ENCODE measurements around the gene KANSL1.

Gene KANSL1

DNA sequence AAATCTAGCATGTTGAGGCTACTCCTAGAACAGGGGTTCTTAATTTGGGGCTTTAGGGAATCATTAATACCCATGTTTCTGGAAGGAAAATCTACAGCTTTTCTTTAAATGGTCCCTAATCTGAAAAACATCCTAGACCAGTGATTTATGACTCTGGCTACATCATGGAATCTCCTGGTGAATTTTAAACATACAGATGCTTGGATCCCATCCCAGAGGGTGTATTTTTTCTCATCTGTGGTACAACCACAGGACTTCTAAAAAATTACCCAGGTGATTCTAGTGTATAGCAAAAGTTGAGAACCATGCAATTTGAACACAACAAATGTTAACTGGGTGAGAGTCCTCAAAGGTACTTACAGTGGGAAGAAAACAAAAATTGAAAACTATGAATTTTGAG, 41.5 kb downstream of the KANSL1 start:
- no peak overlapping the region for H3K27ac ChIP-seq
- no peak for TF ChIP-seq ZFX (IDR thresholded peaks at IDR 0.05)
- TF ChIP-seq, protein P1, sequence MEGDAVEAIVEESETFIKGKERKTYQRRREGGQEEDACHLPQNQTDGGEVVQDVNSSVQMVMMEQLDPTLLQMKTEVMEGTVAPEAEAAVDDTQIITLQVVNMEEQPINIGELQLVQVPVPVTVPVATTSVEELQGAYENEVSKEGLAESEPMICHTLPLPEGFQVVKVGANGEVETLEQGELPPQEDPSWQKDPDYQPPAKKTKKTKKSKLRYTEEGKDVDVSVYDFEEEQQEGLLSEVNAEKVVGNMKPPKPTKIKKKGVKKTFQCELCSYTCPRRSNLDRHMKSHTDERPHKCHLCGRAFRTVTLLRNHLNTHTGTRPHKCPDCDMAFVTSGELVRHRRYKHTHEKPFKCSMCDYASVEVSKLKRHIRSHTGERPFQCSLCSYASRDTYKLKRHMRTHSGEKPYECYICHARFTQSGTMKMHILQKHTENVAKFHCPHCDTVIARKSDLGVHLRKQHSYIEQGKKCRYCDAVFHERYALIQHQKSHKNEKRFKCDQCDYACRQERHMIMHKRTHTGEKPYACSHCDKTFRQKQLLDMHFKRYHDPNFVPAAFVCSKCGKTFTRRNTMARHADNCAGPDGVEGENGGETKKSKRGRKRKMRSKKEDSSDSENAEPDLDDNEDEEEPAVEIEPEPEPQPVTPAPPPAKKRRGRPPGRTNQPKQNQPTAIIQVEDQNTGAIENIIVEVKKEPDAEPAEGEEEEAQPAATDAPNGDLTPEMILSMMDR (conservative IDR thresholded peaks at IDR 0.05): no peak

DNA sequence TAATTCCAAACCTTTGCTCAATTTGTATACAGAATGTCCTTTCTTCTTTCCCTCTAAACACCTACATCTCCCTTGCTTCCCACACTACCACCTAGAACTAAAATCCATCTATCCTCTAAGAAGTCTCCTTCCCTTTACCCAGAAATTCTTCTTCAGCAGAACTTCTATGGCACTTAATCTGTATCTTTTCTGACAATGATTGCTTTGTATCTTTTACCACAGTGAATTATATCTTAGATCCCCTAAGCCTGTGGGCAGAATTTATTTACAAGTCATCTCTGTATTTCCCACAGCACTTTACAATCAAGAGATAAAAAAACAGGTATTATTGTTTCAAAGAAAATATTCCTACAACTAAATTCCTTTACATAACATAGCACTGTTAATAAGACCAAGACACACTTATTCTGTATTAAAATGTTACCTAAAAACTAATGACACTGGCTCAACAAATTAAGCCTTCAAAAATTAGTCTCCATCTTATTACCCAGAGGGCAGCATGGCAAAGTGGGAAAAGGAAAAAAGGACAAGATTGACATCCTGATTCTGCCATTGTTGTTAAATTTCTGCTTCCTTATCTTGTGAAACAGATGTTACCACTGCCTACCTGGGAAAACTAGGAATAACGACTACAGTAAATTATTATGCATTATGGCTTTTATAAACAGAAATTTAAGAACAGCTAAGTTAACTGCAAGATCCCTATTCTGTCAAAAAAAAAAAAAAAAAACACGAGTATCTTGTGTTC, 42.8 kb downstream of the KANSL1 start:
- TF ChIP-seq ZFX (IDR thresholded peaks at IDR 0.05): no peak
- TF ChIP-seq, protein P1 (conservative IDR thresholded peaks at IDR 0.05): no peak
- H3K27ac ChIP-seq: no peak overlapping the region

DNA sequence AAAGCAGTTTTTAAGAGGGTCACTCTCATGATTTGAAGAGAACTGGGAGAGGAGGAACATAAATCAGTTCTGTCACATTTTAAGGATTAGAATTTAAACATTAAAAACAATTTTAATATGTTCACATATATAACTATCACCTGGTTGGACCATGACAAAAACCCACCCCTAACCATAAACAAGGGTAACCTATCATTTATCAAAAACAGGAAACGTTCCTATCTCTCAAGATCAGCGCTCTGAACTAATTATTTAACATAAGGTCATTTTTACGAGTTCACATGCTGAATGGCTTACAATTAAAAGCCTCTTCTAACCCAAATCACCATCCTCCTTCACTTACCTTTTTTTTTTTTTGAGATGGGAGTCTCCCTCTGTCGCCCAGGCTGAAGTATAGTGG, 45.0 kb downstream of the KANSL1 start:
- TF ChIP-seq ZFX (IDR thresholded peaks at IDR 0.05): no peak
- TF ChIP-seq, protein P1 (conservative IDR thresholded peaks at IDR 0.05): no peak
- H3K27ac ChIP-seq: no peak overlapping the region

DNA sequence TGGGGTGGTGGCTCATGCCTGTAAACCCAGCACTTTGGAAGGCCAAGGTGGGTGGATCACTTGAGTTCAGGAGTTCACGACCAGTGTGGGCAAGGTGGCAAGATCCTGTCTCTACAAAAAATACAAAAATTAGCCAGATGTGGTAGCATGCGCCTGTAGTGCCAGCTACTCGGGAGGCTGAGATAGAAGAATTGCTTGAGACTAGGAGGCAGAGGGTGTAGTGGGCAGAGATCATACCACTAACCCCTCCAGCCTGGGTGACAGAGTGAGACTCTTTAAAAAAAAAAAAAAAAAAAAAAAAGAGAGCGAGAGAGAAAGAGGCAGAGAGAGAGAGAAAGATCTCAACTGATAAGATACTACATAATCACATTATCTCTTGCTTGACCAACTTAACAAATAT, 45.9 kb downstream of the KANSL1 start:
- no peak overlapping the region for H3K27ac ChIP-seq
- TF ChIP-seq, protein P1 (conservative IDR thresholded peaks at IDR 0.05): no peak
- TF ChIP-seq ZFX (IDR thresholded peaks at IDR 0.05): no peak

DNA sequence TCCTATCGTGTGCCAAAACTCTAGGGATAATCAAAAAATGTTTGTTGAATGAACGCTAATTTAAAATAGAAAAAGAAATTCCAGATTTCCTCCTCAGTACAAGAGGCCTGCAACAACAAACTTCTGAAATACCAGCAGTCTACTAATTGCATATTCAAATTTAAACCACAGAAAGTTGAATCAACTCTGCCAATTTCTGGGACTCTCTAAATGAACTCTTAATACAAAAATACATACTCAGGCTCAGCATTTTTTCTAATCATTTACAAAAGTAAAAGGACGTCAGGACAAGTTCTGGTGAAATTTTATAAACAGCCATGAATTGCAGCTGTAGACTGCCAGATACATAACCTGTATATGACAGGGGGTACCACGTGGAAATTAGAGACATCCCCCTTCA, 49.0 kb downstream of the KANSL1 start:
- TF ChIP-seq, protein P1 (conservative IDR thresholded peaks at IDR 0.05): no peak
- TF ChIP-seq ZFX (IDR thresholded peaks at IDR 0.05): no peak
- H3K27ac ChIP-seq: no peak overlapping the region

DNA sequence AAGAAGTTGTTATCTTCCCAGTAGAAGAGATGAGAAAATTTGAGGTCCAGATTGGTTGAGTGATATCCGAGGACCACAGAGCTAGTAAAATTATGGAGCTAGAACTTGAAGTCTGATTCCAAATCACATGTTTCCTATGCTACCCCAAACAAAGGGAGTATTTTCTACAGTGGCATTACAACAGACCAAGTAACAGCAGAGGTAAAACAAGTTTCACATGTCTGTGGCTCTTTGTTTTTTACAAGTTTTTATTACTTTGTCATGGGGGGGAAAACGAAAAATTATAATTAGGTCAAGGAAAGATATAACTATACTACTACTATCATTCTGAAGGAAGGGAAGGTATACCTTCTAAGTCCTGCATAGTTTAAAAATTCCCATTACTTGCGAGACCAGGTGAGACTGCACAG, 49.4 kb downstream of the KANSL1 start:
- TF ChIP-seq, protein P1 (conservative IDR thresholded peaks at IDR 0.05): no peak
- no peak for TF ChIP-seq ZFX (IDR thresholded peaks at IDR 0.05)
- H3K27ac ChIP-seq: no peak overlapping the region

DNA sequence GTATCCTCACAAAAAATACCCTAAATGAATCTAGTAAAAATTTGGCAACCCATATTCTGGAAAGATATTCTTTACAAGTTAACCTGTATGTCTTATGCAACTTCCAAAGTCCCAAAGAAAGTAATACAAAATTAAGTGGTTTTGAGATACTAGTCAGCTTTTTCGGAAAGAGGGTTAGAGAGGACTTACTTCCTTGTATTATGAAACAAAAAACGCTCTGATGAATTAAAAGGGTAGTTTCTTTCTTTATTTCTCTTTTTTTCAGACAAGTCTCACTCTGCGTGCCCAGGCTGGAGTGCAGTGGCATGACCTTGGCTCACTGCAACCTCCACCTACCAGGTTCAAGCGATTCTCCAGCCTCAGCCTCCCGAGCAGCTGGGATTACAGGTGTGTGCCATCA, 51.6 kb downstream of the KANSL1 start:
- TF ChIP-seq ZFX (IDR thresholded peaks at IDR 0.05): no peak
- TF ChIP-seq, protein P1 (conservative IDR thresholded peaks at IDR 0.05): no peak
- H3K27ac ChIP-seq: no peak overlapping the region
